ENCODE data around the gene BCAS1.

The BCAS1 gene

DNA sequence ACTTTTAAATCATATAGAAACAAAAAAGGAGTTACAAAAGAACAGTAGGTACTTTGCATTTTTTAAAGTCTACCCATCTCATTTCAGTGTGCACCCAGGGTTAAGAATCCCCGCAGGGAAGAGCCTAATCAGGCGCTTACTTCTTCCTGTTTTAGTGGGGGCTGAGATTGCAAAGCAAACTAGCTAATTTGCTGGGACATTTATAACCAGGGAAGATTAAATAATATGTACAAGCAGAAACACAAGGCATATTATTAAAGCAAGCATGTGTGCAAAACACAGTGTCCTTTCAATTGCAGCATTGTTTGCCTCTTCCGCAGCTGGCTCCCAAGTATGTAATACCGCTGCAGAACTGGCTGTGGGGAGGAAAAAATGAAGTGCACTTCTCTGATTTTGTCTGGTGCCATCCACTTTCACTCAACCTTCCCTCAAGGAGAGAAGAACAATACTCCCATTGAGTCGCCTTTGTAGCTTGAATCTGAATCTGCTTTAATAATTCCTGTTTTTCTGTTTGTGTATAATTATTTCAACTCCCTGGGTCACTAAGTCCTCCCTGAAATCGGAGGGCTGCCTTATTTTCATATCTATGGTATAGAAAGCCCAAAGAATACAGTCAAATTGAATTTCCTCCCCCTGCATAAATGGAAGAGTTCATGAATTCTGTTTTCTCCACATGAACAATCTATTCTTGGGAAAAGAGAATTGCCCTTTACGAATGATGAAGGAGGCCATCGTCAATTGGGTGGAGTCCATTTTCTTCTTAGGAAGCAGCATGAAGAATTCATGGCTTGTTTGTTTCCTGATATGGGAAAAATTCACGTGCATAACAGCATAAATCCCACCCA is 23.3 kb upstream of the BCAS1 start:
- H3K4me3 ChIP-seq (replicated peaks; ENCODE audit: insufficient read depth, low read length), result no peak overlapping the region
- no peak for TF ChIP-seq SPI1 (IDR thresholded peaks at IDR 0.05; ENCODE audit: borderline replicate concordance, low read depth)
- TF ChIP-seq CTCF (IDR thresholded peaks at IDR 0.05; ENCODE audit: insufficient read depth, low read length), result no peak
- no peak for TF ChIP-seq POLR2AphosphoS5 (IDR thresholded peaks at IDR 0.05; ENCODE audit: low read depth)
- no peak for TF ChIP-seq REST (IDR thresholded peaks at IDR 0.05; ENCODE audit: insufficient replicate concordance, low read depth)
- TF ChIP-seq GABPA (IDR thresholded peaks at IDR 0.05; ENCODE audit: low read depth), result no peak
- H3K27ac ChIP-seq (replicated peaks), result no peak overlapping the region
- no peaks in the 10 kb centered on the region for H3K27me3 ChIP-seq (ENCODE audit: insufficient read depth, poor library complexity, severe bottlenecking)
- no peak for DNase-seq (ENCODE audit: low read depth in 1 of 2, low spot score in 1 of 2)

DNA sequence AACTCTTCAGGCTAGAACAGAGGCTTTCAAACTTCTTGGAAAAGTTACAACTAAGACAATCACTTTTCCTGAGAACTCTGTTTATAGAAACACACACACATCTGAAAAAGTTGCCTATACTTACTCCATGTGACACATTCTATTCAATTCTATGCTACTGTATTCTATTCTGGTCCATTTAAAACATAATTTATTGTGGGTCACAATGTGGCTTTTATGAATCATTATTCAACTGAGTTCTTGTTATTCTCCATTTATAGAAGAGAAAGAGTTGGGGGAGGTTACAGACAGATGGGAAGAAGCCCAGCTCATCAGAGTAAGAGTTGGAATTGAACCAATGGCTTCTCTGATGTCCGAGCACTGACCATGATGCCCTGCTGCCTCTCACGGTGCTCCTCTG is 21.6 kb upstream of the BCAS1 start:
- no peaks in the 10 kb centered on the region for H3K27me3 ChIP-seq (ENCODE audit: insufficient read depth, poor library complexity, severe bottlenecking)
- TF ChIP-seq SPI1 (IDR thresholded peaks at IDR 0.05; ENCODE audit: borderline replicate concordance, low read depth) (no peak), CTCF (IDR thresholded peaks at IDR 0.05; ENCODE audit: insufficient read depth, low read length) (no peak), POLR2AphosphoS5 (IDR thresholded peaks at IDR 0.05; ENCODE audit: low read depth) (no peak), GABPA (IDR thresholded peaks at IDR 0.05; ENCODE audit: low read depth) (no peak), REST (IDR thresholded peaks at IDR 0.05; ENCODE audit: insufficient replicate concordance, low read depth) (no peak)
- no peak overlapping the region for H3K27ac ChIP-seq (replicated peaks)
- no peak for DNase-seq (ENCODE audit: low read depth in 1 of 2, low spot score in 1 of 2)
- no peak overlapping the region for H3K4me3 ChIP-seq (replicated peaks; ENCODE audit: insufficient read depth, low read length)

DNA sequence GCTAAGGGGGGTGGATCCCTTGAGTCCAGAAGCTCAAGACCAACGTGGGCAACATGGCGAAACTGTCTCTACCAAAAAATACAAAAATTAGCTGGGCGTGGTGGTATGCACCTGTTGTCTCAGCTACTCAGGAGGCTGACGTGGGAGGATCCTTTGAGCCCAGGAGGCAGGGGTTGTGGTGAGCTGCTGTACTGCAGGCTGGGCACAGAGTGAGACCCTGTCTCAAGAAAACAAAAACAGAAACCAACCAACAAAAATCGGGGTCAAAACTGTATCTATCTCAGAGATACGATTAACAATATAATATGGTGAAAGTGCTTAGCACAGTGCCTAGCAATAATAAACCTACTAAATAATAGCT is 20.7 kb upstream of the BCAS1 start:
- no peak for DNase-seq (ENCODE audit: low read depth in 1 of 2, low spot score in 1 of 2)
- Histone ChIP-seq H3K4me3 (replicated peaks; ENCODE audit: insufficient read depth, low read length) (no peak overlapping the region), H3K27me3 (ENCODE audit: insufficient read depth, poor library complexity, severe bottlenecking) (no peaks in the 10 kb centered on the region), H3K27ac (replicated peaks) (no peak overlapping the region)
- no peak for TF ChIP-seq GABPA (IDR thresholded peaks at IDR 0.05; ENCODE audit: low read depth)
- no peak for TF ChIP-seq SPI1 (IDR thresholded peaks at IDR 0.05; ENCODE audit: borderline replicate concordance, low read depth)
- TF ChIP-seq POLR2AphosphoS5 (IDR thresholded peaks at IDR 0.05; ENCODE audit: low read depth), result no peak
- no peak for TF ChIP-seq CTCF (IDR thresholded peaks at IDR 0.05; ENCODE audit: insufficient read depth, low read length)
- no peak for TF ChIP-seq REST (IDR thresholded peaks at IDR 0.05; ENCODE audit: insufficient replicate concordance, low read depth)
